Activated CD4-positive, alpha-beta memory T cell treated with anti-CD3 and anti-CD28 coated beads, Interleukin-2, amount 10 ng/mL, durations not matched to agents 7 days and 5 days (primary cell): ENCODE measurements around the gene TBK1. TPM values are rescaled to one million over a fixed set of nuclear protein-coding genes. Genes with fewer than 3 reads are reported as not detected.
A peak's percentile ranks its signal among the peaks of the same experiment; 100 is the strongest.

Experiments used
- CTCF ChIA-PET: fragments of 350-600 bp; sonication (Branson Sonifier 250); formaldehyde crosslinking; loops from one replicate; lab custom pipeline; 2021; ENCODE audit warnings: antibody characterized with exemption, inconsistent platforms; lab: Charles Lee
- POLR2A ChIA-PET: fragments of 350-600 bp; sonication (Branson Sonifier 250); formaldehyde crosslinking; loops from one replicate; lab custom pipeline; 2021; ENCODE audit warnings: antibody characterized with exemption; lab: Charles Lee
- DNase-seq: peaks from one replicate; pipeline ENCODE4 v3.0.0-alpha.2; 2020
- H3K27ac Mint-ChIP-seq: one replicate; pipeline ENCODE4 v1.8.0; 2021; ENCODE audit warnings: mild to moderate bottlenecking, mixed read lengths
- H3K27me3 Mint-ChIP-seq: one replicate; pipeline ENCODE4 v1.8.0; 2021; ENCODE audit warnings: mixed read lengths
- H3K36me3 Mint-ChIP-seq: one replicate; pipeline ENCODE4 v1.8.0; 2021; ENCODE audit warnings: low read depth, mixed read lengths
- H3K4me1 Mint-ChIP-seq: one replicate; pipeline ENCODE4 v1.8.0; 2021; ENCODE audit warnings: mixed read lengths
- H3K4me3 Mint-ChIP-seq: one replicate; pipeline ENCODE4 v1.8.0; 2021; ENCODE audit warnings: mild to moderate bottlenecking, mixed read lengths
- H3K9me3 Mint-ChIP-seq: one replicate; pipeline ENCODE4 v1.8.0; 2021; ENCODE audit warnings: mixed read lengths
- total RNA-seq, 2 experiments: library from RNA; stranded (reverse); gene quantifications; one replicate each; pipeline ENCODE4 v1.2.3, GENCODE V29; 2021

The TBK1 gene
- total RNA-seq, 2 experiments from 2014 or later, result 34.1 to 36.0 TPM

GRCh38 chr12:64457032-64457431 lies 5.1 kb downstream of the TBK1 start:
- POLR2A ChIA-PET, result interaction anchor here (0.6 to 2.1 kb wide), 5 partner anchors 13 to 154 kb away, joined by 3 to 5 read pairs (median 3); partner anchors contain the start of gene XPOT
- DNase-seq, result peak; percentile 38
- no peaks in the 10 kb centered on the region for H3K9me3 Mint-ChIP-seq
- H3K4me1 Mint-ChIP-seq, result peaks cover 54% of the 10 kb centered on the region
- CTCF ChIA-PET, result interaction anchor here (0.6 to 0.7 kb wide), 3 partner anchors 215 to 323 kb away, joined by 3 to 4 read pairs (median 4); no protein-coding TSS in a partner anchor
- H3K4me3 Mint-ChIP-seq, result peak overlapping the region; percentile 19
- peak overlapping the region; percentile 82 for H3K27ac Mint-ChIP-seq
- no peaks in the 10 kb centered on the region for H3K27me3 Mint-ChIP-seq
- H3K36me3 Mint-ChIP-seq, result peaks cover 37% of the 10 kb centered on the region

- H3K4me3 Mint-ChIP-seq, result peak overlapping the region; percentile 19
- peak overlapping the region; percentile 82 for H3K27ac Mint-ChIP-seq
- peaks cover 54% of the 10 kb centered on the region for H3K4me1 Mint-ChIP-seq
- H3K27me3 Mint-ChIP-seq, result no peaks in the 10 kb centered on the region
- DNase-seq, result no peak
- H3K36me3 Mint-ChIP-seq, result peaks cover 40% of the 10 kb centered on the region
- ChIA-PET POLR2A (interaction anchor here (1.0 to 2.1 kb wide), 4 partner anchors 13 to 153 kb away, joined by 3 to 5 read pairs (median 3); partner anchors contain the start of gene XPOT), CTCF (interaction anchor here (0.7 kb wide), 1 partner anchor 216 kb away, joined by 4 read pairs; no protein-coding TSS in a partner anchor)
- H3K9me3 Mint-ChIP-seq, result no peaks in the 10 kb centered on the region
Measured at GRCh38 chr12:64457466-64457865, 5.5 kb downstream of the TBK1 start.

GRCh38 chr12:64457923-64458322 lies 6.0 kb downstream of the TBK1 start:
- Mint-ChIP-seq H3K27ac (peak overlapping the region; percentile 82), H3K4me3 (no peak overlapping the region), H3K27me3 (no peaks in the 10 kb centered on the region), H3K9me3 (no peaks in the 10 kb centered on the region), H3K36me3 (peaks cover 44% of the 10 kb centered on the region), H3K4me1 (peaks cover 54% of the 10 kb centered on the region)
- CTCF ChIA-PET, result no interaction called here
- POLR2A ChIA-PET, result interaction anchor here (1.0 kb wide), 1 partner anchor 13 kb away, joined by 3 read pairs; no protein-coding TSS in a partner anchor
- DNase-seq, result no peak

GRCh38 chr12:64459394-64459891 lies 7.5 kb downstream of the TBK1 start:
- ChIA-PET CTCF (interaction anchor here (1.1 kb wide), 1 partner anchor 186 kb away, joined by 3 read pairs; no protein-coding TSS in a partner anchor), POLR2A (interaction anchor here (0.6 to 1.5 kb wide), 4 partner anchors 9 to 247 kb away, joined by 3 to 8 read pairs (median 4); no protein-coding TSS in a partner anchor)
- Mint-ChIP-seq H3K4me3 (peak overlapping the region; percentile 74), H3K27me3 (no peaks in the 10 kb centered on the region), H3K4me1 (peaks cover 44% of the 10 kb centered on the region), H3K36me3 (peaks cover 46% of the 10 kb centered on the region), H3K9me3 (no peaks in the 10 kb centered on the region), H3K27ac (peak overlapping the region; percentile 91)
- no peak for DNase-seq

GRCh38 chr12:64461634-64462414 lies 9.9 kb downstream of the TBK1 start:
- ChIA-PET CTCF (no interaction called here), POLR2A (no interaction called here)
- Mint-ChIP-seq H3K4me3 (no peak overlapping the region), H3K36me3 (peaks cover 61% of the 10 kb centered on the region), H3K9me3 (no peaks in the 10 kb centered on the region), H3K27me3 (no peaks in the 10 kb centered on the region), H3K4me1 (peaks cover 29% of the 10 kb centered on the region), H3K27ac (no peak overlapping the region)
- no peak for DNase-seq

GRCh38 chr12:64466178-64466577 lies 14.3 kb downstream of the TBK1 start:
- no peak for DNase-seq
- CTCF ChIA-PET, result no interaction called here
- Mint-ChIP-seq H3K27me3 (no peaks in the 10 kb centered on the region), H3K4me1 (peaks cover 3% of the 10 kb centered on the region), H3K9me3 (no peaks in the 10 kb centered on the region), H3K36me3 (peaks cover 64% of the 10 kb centered on the region), H3K27ac (no peak overlapping the region), H3K4me3 (no peak overlapping the region)
- POLR2A ChIA-PET, result no interaction called here

GRCh38 chr12:64468966-64469365 lies 17.0 kb downstream of the TBK1 start:
- Mint-ChIP-seq H3K9me3 (no peaks in the 10 kb centered on the region), H3K4me3 (no peak overlapping the region), H3K27me3 (no peaks in the 10 kb centered on the region), H3K36me3 (peaks cover 72% of the 10 kb centered on the region), H3K4me1 (no peaks in the 10 kb centered on the region), H3K27ac (no peak overlapping the region)
- DNase-seq, result no peak
- ChIA-PET CTCF (no interaction called here), POLR2A (interaction anchor here (1.2 to 2.6 kb wide), 2 partner anchors 16 to 18 kb away, joined by 4 to 7 read pairs; no protein-coding TSS in a partner anchor)

- Mint-ChIP-seq H3K27me3 (no peaks in the 10 kb centered on the region), H3K27ac (peak overlapping the region; percentile 16), H3K4me1 (no peaks in the 10 kb centered on the region), H3K4me3 (no peak overlapping the region), H3K9me3 (no peaks in the 10 kb centered on the region), H3K36me3 (peaks cover 74% of the 10 kb centered on the region)
- CTCF ChIA-PET, result no interaction called here
- POLR2A ChIA-PET, result interaction anchor here (1.2 to 2.6 kb wide), 3 partner anchors 16 to 39 kb away, joined by 3 to 7 read pairs (median 4); no protein-coding TSS in a partner anchor
- no peak for DNase-seq
Measured at GRCh38 chr12:64469455-64470142, 17.7 kb downstream of the TBK1 start.

- Mint-ChIP-seq H3K36me3 (peaks cover 74% of the 10 kb centered on the region), H3K4me3 (no peak overlapping the region), H3K9me3 (peaks cover 3% of the 10 kb centered on the region), H3K4me1 (no peaks in the 10 kb centered on the region), H3K27me3 (no peaks in the 10 kb centered on the region), H3K27ac (no peak overlapping the region)
- ChIA-PET POLR2A (interaction anchor here (1.3 to 2.6 kb wide), 3 partner anchors 20 to 67 kb away, joined by 3 to 7 read pairs (median 3); partner anchors contain the start of gene XPOT), CTCF (no interaction called here)
- DNase-seq, result no peak
Measured at GRCh38 chr12:64470495-64470894, 18.6 kb downstream of the TBK1 start.

GRCh38 chr12:64473176-64473575 lies 21.3 kb downstream of the TBK1 start:
- H3K4me1 Mint-ChIP-seq, result no peaks in the 10 kb centered on the region
- H3K27me3 Mint-ChIP-seq, result no peaks in the 10 kb centered on the region
- no peak for DNase-seq
- peaks cover 8% of the 10 kb centered on the region for H3K9me3 Mint-ChIP-seq
- no peak overlapping the region for H3K27ac Mint-ChIP-seq
- peaks cover 85% of the 10 kb centered on the region for H3K36me3 Mint-ChIP-seq
- CTCF ChIA-PET, result interaction anchor here (1.8 kb wide), 1 partner anchor 224 kb away, joined by 4 read pairs; no protein-coding TSS in a partner anchor
- POLR2A ChIA-PET, result no interaction called here
- no peak overlapping the region for H3K4me3 Mint-ChIP-seq

GRCh38 chr12:64475518-64475917 lies 23.6 kb downstream of the TBK1 start:
- H3K36me3 Mint-ChIP-seq, result peaks cover 80% of the 10 kb centered on the region

GRCh38 chr12:64476844-64477243 lies 24.9 kb downstream of the TBK1 start:
- DNase-seq, result no peak
- no peaks in the 10 kb centered on the region for H3K27me3 Mint-ChIP-seq
- peaks cover 72% of the 10 kb centered on the region for H3K36me3 Mint-ChIP-seq
- H3K27ac Mint-ChIP-seq, result no peak overlapping the region
- ChIA-PET POLR2A (no interaction called here), CTCF (no interaction called here)
- H3K4me1 Mint-ChIP-seq, result peaks cover 2% of the 10 kb centered on the region
- H3K9me3 Mint-ChIP-seq, result peaks cover 8% of the 10 kb centered on the region
- no peak overlapping the region for H3K4me3 Mint-ChIP-seq

More at GRCh38 chr12:64475518-64475917, 23.6 kb downstream of the TBK1 start:
- ChIA-PET CTCF (no interaction called here), POLR2A (no interaction called here)
- Mint-ChIP-seq H3K27ac (no peak overlapping the region), H3K27me3 (no peaks in the 10 kb centered on the region), H3K4me1 (peaks cover 2% of the 10 kb centered on the region), H3K4me3 (no peak overlapping the region), H3K9me3 (peaks cover 8% of the 10 kb centered on the region)
- no peak for DNase-seq
